ENCODE results near the gene PNPLA2. TPM values are rescaled to one million over a fixed set of nuclear protein-coding genes. Genes with fewer than 3 reads are reported as not detected.

PNPLA2 gene
- total and polyA plus RNA-seq, 10 of the 15 experiments (the other 5 are each of a cell fraction or from before 2014, with no cell fraction given), result 0.19 to 34.0 (median 8.1) TPM

DNA sequence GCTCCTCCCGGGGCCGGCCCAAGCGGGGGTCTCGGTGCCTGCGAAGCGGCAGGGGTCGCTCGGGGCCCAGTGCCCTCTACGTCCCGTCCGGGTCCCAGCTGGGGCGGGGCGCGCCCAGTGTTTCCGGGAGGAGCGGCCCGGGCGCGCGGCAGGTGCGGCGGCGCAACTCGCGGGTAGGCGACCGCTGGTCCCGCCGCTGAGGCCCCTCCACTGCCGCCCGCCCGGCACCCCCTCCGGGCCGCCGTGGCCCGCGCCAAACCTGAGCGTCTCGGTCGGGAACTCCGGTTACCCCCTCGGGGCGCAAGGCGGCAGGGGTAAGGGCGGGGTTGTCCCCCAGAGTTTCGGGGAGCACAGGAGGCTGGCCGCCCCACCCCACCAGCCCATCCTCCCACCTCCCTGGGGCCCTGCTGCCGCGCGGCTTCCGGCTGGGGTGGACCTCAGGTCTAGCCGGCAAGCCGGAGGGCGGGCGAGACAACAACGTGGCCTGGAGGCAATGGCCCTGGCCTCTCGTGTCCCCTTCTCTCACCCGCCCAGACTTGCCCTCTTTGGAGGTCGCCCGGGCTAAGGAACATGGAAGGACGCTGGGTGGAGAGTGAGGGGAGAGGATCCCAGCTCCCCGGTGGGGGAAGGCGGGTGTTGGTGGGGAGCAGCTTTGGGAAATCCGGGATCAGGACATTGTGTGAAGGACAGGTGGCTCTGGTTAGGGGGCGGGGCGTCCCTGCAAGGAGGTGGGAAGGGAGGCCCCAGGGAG, 8.6 kb downstream of the PNPLA2 start:
- CTCF ChIA-PET, result no interaction called here
- BruUV-seq (replicated peaks), result no TSS peak
- H3K9me3 ChIP-seq (replicated peaks; ENCODE audit: control insufficient read depth, insufficient read depth, low read length), result no peaks in the 10 kb centered on the region
- peak overlapping the region; percentile 75 for H3K27ac ChIP-seq (ENCODE audit: control insufficient read depth, insufficient read depth)
- H4K20me1 ChIP-seq (ENCODE audit: control insufficient read depth, insufficient read depth), result no peaks in the 10 kb centered on the region
- peak overlapping the region; percentile 73 for H2AFZ ChIP-seq (ENCODE audit: control insufficient read depth, low read depth, low read length)
- WGBS (ENCODE audit: insufficient coverage, insufficient replicate concordance, low lambda C conversion rate, missing lambda C conversion rate), result under 1% methylated on average over 54 of the region's 66 CpGs
- peak overlapping the region; percentile 93 for H3K4me3 ChIP-seq
- peak overlapping the region; percentile 100 for H3K4me2 ChIP-seq (ENCODE audit: control insufficient read depth, insufficient read depth)
- POLR2A ChIA-PET, result interaction anchor here (1.2 to 5.2 kb wide), 2 partner anchors 8 to 13 kb away, joined by 3 to 33 read pairs; partner anchors contain the start of gene PNPLA2
- ATAC-seq (peak; percentile 66), FAIRE-seq (no peak), DNase-seq (ENCODE audit: low read depth, low spot score) (no peak)
- RAD21 ChIA-PET (ENCODE audit: unreplicated experiment), result no interaction called here
- H3K27me3 ChIP-seq (replicated peaks in 1 of 2; ENCODE audit: control insufficient read depth in 2 of 2, insufficient read depth in 2 of 2, low read length in 1 of 2), result no peaks in the 10 kb centered on the region; a peak in 3 of 4 replicates
- no peaks in the 10 kb centered on the region for H3K79me2 ChIP-seq (ENCODE audit: control insufficient read depth, insufficient read depth, low read length)
- H3K36me3 ChIP-seq (ENCODE audit: control insufficient read depth in 2 of 2, insufficient read depth in 2 of 2, low read length in 1 of 2), result no peaks in the 10 kb centered on the region; a peak in 2 of 4 replicates
- SMC1A ChIA-PET (ENCODE audit: uncharacterized antibody, unreplicated experiment), result interaction anchor here (0.5 kb wide), 1 partner anchor 177 kb away, joined by 3 read pairs; no protein-coding TSS in a partner anchor
- in situ Hi-C loops (cut with MboI), result no loop called here
- intact Hi-C loops (cut with micrococcal nuclease; ENCODE audit: unreplicated experiment), result no loop called here
- H3K4me1 ChIP-seq (ENCODE audit: control insufficient read depth, insufficient read depth, low read length), result peaks cover 34% of the 10 kb centered on the region
- H3K9ac ChIP-seq (ENCODE audit: control insufficient read depth, insufficient read depth, low read length), result peak overlapping the region; percentile 77
- TF ChIP-seq FOXK2 (IDR thresholded peaks at IDR 0.05) (no peak), ZBED1 (IDR thresholded peaks at IDR 0.05; ENCODE audit: borderline replicate concordance) (no peak), CBX3 (IDR thresholded peaks at IDR 0.05; ENCODE audit: borderline replicate concordance, low read depth) (no peak), HDGF (IDR thresholded peaks at IDR 0.05) (peak; percentile 86; the same call in 1 of the 2 replicates), CHD2 (IDR thresholded peaks at IDR 0.05; ENCODE audit: borderline replicate concordance, low read depth, low read length) (0 out of 2 replicates have a peak, but pooled peaks have one; percentile 63), POLR2AphosphoS2 (IDR thresholded peaks at IDR 0.05; ENCODE audit: low read depth, low read length) (no peak), MTA2 (IDR thresholded peaks at IDR 0.05; ENCODE audit: low read depth) (no peak), HCFC1 (IDR thresholded peaks at IDR 0.05; ENCODE audit: low read length) (no peak), POLR2A (IDR thresholded peaks at IDR 0.05; ENCODE audit: low read depth, low read length) (peak; percentile 74), KAT2A (conservative IDR thresholded peaks at IDR 0.05; ENCODE audit: control insufficient read depth, low read depth, low read length) (no peak), RFX5 (IDR thresholded peaks at IDR 0.05; ENCODE audit: low read depth, low read length) (no peak), ETV6 (conservative IDR thresholded peaks at IDR 0.05 in 1 of 2, IDR thresholded peaks at IDR 0.05 in 1 of 2; ENCODE audit: borderline replicate concordance in 1 of 2, low read depth in 1 of 2) (no peak), MXI1 (IDR thresholded peaks at IDR 0.05; ENCODE audit: low read depth, low read length) (no peak), ZNF207 (IDR thresholded peaks at IDR 0.05; ENCODE audit: borderline replicate concordance) (0 out of 2 replicates have a peak, but pooled peaks have one; percentile 52), EGR1 (IDR thresholded peaks at IDR 0.05; ENCODE audit: borderline replicate concordance in 1 of 2, low read depth in 2 of 2, low read length in 2 of 2) (no peak), ZNF217 (IDR thresholded peaks at IDR 0.05) (no peak), ZNF24 (IDR thresholded peaks at IDR 0.05) (no peak), RBBP5 (conservative IDR thresholded peaks at IDR 0.05) (no peak), ZNF384 (IDR thresholded peaks at IDR 0.05; ENCODE audit: borderline replicate concordance, low read depth, low read length) (no peak), KDM1A (IDR thresholded peaks at IDR 0.05; ENCODE audit: borderline replicate concordance) (no peak)
- TF ChIP-seq, protein P1, sequence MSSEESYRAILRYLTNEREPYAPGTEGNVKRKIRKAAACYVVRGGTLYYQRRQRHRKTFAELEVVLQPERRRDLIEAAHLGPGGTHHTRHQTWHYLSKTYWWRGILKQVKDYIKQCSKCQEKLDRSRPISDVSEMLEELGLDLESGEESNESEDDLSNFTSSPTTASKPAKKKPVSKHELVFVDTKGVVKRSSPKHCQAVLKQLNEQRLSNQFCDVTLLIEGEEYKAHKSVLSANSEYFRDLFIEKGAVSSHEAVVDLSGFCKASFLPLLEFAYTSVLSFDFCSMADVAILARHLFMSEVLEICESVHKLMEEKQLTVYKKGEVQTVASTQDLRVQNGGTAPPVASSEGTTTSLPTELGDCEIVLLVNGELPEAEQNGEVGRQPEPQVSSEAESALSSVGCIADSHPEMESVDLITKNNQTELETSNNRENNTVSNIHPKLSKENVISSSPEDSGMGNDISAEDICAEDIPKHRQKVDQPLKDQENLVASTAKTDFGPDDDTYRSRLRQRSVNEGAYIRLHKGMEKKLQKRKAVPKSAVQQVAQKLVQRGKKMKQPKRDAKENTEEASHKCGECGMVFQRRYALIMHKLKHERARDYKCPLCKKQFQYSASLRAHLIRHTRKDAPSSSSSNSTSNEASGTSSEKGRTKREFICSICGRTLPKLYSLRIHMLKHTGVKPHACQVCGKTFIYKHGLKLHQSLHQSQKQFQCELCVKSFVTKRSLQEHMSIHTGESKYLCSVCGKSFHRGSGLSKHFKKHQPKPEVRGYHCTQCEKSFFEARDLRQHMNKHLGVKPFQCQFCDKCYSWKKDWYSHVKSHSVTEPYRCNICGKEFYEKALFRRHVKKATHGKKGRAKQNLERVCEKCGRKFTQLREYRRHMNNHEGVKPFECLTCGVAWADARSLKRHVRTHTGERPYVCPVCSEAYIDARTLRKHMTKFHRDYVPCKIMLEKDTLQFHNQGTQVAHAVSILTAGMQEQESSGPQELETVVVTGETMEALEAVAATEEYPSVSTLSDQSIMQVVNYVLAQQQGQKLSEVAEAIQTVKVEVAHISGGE (CRISPR knock-in tag; IDR thresholded peaks at IDR 0.05), result no peak

Data from GM12878 (cell line).